Neural cell (in vitro differentiated cells): ENCODE data around the gene COL4A2. TPM values are rescaled to one million over a fixed set of nuclear protein-coding genes. Genes with fewer than 3 reads are reported as not detected.

Experiments used
- H2AFZ ChIP-seq: fragments of 200-600, 300-800 bp; sonication (generic), shearing (Covaris generic); 2 replicates; pipeline ENCODE4 v1.6.0; 2014; ENCODE audit warnings: low read depth, mild to moderate bottlenecking, antibody characterized with exemption, low read length, moderate library complexity
- H3F3A ChIP-seq: fragments of 200-600 bp; shearing (Covaris generic); 2 replicates; pipeline ENCODE4 v1.6.1; 2016; ENCODE audit warnings: mild to moderate bottlenecking, moderate library complexity, mixed read lengths, antibody characterized with exemption, low read length; ENCODE audit not compliant: insufficient read depth, poor library complexity, severe bottlenecking
- H3K27ac ChIP-seq: fragments of 200-600, 300-800 bp; sonication (generic), shearing (Covaris generic); 2 replicates; pipeline ENCODE4 v1.5.1; 2014; ENCODE audit warnings: mild to moderate bottlenecking, low read length, moderate library complexity
- H3K27me3 ChIP-seq: fragments of 300-800, 200-600 bp; sonication (generic), shearing (Covaris generic); 2 replicates; pipeline ENCODE4 v1.6.0; 2014; ENCODE audit warnings: mild to moderate bottlenecking, low read depth, low read length, moderate library complexity; ENCODE audit not compliant: insufficient read depth
- H3K36me3 ChIP-seq: fragments of 300-800, 200-600 bp; sonication (generic), shearing (Covaris generic); 2 replicates; pipeline ENCODE4 v1.5.1; 2014; ENCODE audit warnings: mild to moderate bottlenecking, antibody characterized with exemption, low read length, moderate library complexity; ENCODE audit not compliant: insufficient read depth
- H3K4me2 ChIP-seq: fragments of 300-800, 200-600 bp; sonication (generic), shearing (Covaris generic); 2 replicates; pipeline ENCODE4 v1.6.0; 2014; ENCODE audit warnings: mild to moderate bottlenecking, low read length
- H3K4me3 ChIP-seq: fragments of 300-800, 200-600 bp; sonication (generic), shearing (Covaris generic); 2 replicates; pipeline ENCODE4 v1.5.1; 2014; ENCODE audit warnings: mild to moderate bottlenecking, low read length, moderate library complexity
- H3K79me2 ChIP-seq: fragments of 200-600 bp; shearing (Covaris generic); replicated peaks from 2 replicates; pipeline ENCODE4 v1.6.0; 2014; ENCODE audit warnings: mild to moderate bottlenecking, low read length, moderate library complexity; ENCODE audit not compliant: insufficient read depth
- H3K9ac ChIP-seq: fragments of 300-800, 200-600 bp; sonication (generic), shearing (Covaris generic); 2 replicates; pipeline ENCODE4 v1.6.1; 2016; ENCODE audit warnings: mild to moderate bottlenecking, low read length, mixed read lengths
- H3K9me2 ChIP-seq: fragments of 200-600 bp; shearing (Covaris generic); 2 replicates; pipeline ENCODE4 v1.6.1; 2016; ENCODE audit warnings: mild to moderate bottlenecking, low read length, mixed read lengths; ENCODE audit not compliant: insufficient read depth
- H3K9me3 ChIP-seq: fragments of 200-600, 300-800 bp; sonication (generic), shearing (Covaris generic); 2 replicates; pipeline ENCODE4 v1.6.1; 2016; ENCODE audit warnings: mild to moderate bottlenecking, mixed run types, low read length, moderate library complexity, mixed read lengths
- H4K20me1 ChIP-seq: fragments of 200-600 bp; shearing (Covaris generic); 2 replicates; pipeline ENCODE4 v1.6.1; 2016; ENCODE audit warnings: mild to moderate bottlenecking, mixed run types; ENCODE audit not compliant: insufficient read depth
- EP300 ChIP-seq: fragments of 450-650 bp; conservative IDR thresholded peaks from 2 replicates; pipeline ENCODE4 v1.6.1; 2014; ENCODE audit warnings: antibody characterized with exemption, mild to moderate bottlenecking, moderate library complexity; ENCODE audit not compliant: poor library complexity, severe bottlenecking
- EZH2 ChIP-seq: fragments of 200-600, 300-800 bp; shearing (Covaris generic), sonication (generic); IDR thresholded peaks from 2 replicates; pipeline ENCODE4 v1.6.1; 2014; ENCODE audit warnings: antibody characterized with exemption, low read length, borderline replicate concordance, mild to moderate bottlenecking; ENCODE audit not compliant: insufficient read depth, poor library complexity, severe bottlenecking
- MXI1 ChIP-seq: fragments of 450-650 bp; conservative IDR thresholded peaks from 2 replicates; pipeline ENCODE4 v1.6.1; 2014; ENCODE audit warnings: antibody characterized with exemption, mild to moderate bottlenecking; ENCODE audit not compliant: poor library complexity, severe bottlenecking
- POLR2AphosphoS5 ChIP-seq: IDR thresholded peaks from 2 replicates; pipeline ENCODE4 v1.6.1; 2012
- RAD21 ChIP-seq: fragments of 450-650 bp; conservative IDR thresholded peaks from 2 replicates; pipeline ENCODE4 v1.6.1; 2014; ENCODE audit warnings: antibody characterized with exemption, mild to moderate bottlenecking, moderate library complexity
- SMC3 ChIP-seq: fragments of 450-650 bp; conservative IDR thresholded peaks from 2 replicates; pipeline ENCODE4 v1.6.1; 2014; ENCODE audit warnings: antibody characterized with exemption, mild to moderate bottlenecking, moderate library complexity; ENCODE audit not compliant: poor library complexity
- TAF1 ChIP-seq: IDR thresholded peaks from 2 replicates; pipeline ENCODE4 v1.6.1; 2012; ENCODE audit warnings: low read depth
- polyA plus RNA-seq: library from polyadenylated mRNA; depleted of rRNA; stranded (reverse); fragments of >200 nt; gene quantifications from 2 replicates; pipeline ENCODE4 v1.2.3, GENCODE V29; 2014
- TF ChIP-seq, protein P1 (sequence below): IDR thresholded peaks from 2 replicates; pipeline ENCODE4 v1.6.1; 2012; ENCODE audit warnings: borderline replicate concordance
- TF ChIP-seq, protein P2 (sequence below): fragments of 450-650 bp; IDR thresholded peaks from 2 replicates; pipeline ENCODE4 v1.5.1; 2014; ENCODE audit warnings: antibody characterized with exemption, mild to moderate bottlenecking, moderate library complexity; ENCODE audit not compliant: poor library complexity, severe bottlenecking

Gene COL4A2
- polyA plus RNA-seq, 1 donor from 2014 or later: 30.8 TPM

DNA sequence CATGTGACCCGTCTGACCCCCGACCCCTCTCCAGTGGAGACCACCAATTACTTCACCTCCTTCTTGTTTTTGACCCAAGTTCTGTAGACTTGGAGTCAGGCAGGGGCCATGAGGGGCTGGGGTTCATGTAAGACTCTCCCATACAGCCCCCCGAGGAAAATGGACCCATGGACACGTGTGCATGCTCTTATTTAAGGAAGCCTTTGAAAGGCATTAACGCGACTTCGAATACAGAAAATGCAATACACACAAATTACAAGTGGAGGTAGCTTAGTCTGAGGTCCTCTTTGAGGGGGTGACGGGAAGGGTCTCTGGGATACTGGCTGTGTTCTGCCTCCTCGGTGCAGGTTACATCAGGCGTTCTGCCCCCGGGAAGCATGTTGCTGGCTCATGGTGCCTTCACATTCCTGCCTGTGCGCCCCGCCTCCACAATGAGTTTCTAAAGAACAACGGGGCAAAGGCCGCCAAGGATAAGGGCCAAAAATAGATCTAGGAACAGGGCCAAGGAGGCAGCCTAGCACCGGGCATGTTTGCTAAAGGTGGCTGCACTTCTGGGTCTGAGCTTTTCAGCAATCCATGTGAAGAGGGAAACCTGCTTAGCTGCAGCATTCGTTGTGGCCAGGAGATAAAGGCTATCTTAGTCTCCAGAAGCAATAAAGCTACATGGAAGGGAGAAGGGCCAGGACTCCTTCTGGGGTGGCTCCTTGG is 199.9 kb downstream of the COL4A2 start:
- Histone ChIP-seq H3K36me3 (no peaks in the 10 kb centered on the region), H3K27me3 (no peaks in the 10 kb centered on the region), H2AFZ (no peak overlapping the region), H3K79me2 (no peaks in the 10 kb centered on the region), H4K20me1 (no peaks in the 10 kb centered on the region), H3F3A (no peaks in the 10 kb centered on the region), H3K9ac (no peak overlapping the region), H3K4me3 (no peak overlapping the region), H3K4me2 (no peak overlapping the region), H3K9me2 (no peaks in the 10 kb centered on the region), H3K27ac (no peak overlapping the region), H3K9me3 (no peaks in the 10 kb centered on the region)
- TF ChIP-seq EZH2 (no peak), RAD21 (no peak), POLR2AphosphoS5 (no peak), EP300 (no peak), TAF1 (no peak), SMC3 (no peak)
- TF ChIP-seq, protein P1, sequence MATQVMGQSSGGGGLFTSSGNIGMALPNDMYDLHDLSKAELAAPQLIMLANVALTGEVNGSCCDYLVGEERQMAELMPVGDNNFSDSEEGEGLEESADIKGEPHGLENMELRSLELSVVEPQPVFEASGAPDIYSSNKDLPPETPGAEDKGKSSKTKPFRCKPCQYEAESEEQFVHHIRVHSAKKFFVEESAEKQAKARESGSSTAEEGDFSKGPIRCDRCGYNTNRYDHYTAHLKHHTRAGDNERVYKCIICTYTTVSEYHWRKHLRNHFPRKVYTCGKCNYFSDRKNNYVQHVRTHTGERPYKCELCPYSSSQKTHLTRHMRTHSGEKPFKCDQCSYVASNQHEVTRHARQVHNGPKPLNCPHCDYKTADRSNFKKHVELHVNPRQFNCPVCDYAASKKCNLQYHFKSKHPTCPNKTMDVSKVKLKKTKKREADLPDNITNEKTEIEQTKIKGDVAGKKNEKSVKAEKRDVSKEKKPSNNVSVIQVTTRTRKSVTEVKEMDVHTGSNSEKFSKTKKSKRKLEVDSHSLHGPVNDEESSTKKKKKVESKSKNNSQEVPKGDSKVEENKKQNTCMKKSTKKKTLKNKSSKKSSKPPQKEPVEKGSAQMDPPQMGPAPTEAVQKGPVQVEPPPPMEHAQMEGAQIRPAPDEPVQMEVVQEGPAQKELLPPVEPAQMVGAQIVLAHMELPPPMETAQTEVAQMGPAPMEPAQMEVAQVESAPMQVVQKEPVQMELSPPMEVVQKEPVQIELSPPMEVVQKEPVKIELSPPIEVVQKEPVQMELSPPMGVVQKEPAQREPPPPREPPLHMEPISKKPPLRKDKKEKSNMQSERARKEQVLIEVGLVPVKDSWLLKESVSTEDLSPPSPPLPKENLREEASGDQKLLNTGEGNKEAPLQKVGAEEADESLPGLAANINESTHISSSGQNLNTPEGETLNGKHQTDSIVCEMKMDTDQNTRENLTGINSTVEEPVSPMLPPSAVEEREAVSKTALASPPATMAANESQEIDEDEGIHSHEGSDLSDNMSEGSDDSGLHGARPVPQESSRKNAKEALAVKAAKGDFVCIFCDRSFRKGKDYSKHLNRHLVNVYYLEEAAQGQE: no peak

DNA sequence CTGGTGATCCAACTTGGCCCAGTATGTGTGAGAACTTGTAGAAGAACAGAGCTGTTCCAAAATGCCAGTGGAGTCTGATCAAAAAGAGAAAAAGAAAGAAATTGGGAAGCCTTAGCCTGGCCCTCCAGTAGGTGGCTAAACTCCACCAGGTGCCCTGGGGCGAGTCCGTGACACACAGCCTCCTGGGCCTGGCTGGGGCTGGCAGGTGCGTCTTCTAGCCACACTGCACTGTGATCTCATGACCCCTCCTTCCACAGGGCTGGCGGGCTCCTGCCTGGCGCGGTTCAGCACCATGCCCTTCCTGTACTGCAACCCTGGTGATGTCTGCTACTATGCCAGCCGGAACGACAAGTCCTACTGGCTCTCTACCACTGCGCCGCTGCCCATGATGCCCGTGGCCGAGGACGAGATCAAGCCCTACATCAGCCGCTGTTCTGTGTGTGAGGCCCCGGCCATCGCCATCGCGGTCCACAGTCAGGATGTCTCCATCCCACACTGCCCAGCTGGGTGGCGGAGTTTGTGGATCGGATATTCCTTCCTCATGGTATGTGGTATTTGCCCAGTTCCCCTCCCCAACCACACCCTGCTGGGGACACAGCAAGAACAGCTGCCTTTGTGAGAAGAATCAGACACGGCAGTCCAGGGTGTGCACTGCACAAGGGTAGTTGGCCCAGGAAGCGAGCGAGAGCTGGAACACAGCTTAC is 200.7 kb downstream of the COL4A2 start:
- Histone ChIP-seq H3K9ac (no peak overlapping the region), H3K79me2 (no peaks in the 10 kb centered on the region), H3K9me3 (no peaks in the 10 kb centered on the region), H3K4me3 (no peak overlapping the region), H3K36me3 (no peaks in the 10 kb centered on the region), H3F3A (no peaks in the 10 kb centered on the region), H3K27me3 (no peaks in the 10 kb centered on the region), H3K4me2 (no peak overlapping the region), H3K27ac (no peak overlapping the region), H4K20me1 (no peaks in the 10 kb centered on the region), H2AFZ (no peak overlapping the region), H3K9me2 (no peaks in the 10 kb centered on the region)
- TF ChIP-seq EP300: no peak
- TF ChIP-seq, protein P2, sequence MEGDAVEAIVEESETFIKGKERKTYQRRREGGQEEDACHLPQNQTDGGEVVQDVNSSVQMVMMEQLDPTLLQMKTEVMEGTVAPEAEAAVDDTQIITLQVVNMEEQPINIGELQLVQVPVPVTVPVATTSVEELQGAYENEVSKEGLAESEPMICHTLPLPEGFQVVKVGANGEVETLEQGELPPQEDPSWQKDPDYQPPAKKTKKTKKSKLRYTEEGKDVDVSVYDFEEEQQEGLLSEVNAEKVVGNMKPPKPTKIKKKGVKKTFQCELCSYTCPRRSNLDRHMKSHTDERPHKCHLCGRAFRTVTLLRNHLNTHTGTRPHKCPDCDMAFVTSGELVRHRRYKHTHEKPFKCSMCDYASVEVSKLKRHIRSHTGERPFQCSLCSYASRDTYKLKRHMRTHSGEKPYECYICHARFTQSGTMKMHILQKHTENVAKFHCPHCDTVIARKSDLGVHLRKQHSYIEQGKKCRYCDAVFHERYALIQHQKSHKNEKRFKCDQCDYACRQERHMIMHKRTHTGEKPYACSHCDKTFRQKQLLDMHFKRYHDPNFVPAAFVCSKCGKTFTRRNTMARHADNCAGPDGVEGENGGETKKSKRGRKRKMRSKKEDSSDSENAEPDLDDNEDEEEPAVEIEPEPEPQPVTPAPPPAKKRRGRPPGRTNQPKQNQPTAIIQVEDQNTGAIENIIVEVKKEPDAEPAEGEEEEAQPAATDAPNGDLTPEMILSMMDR: no peak
- TF ChIP-seq EZH2: no peak
- no peak for TF ChIP-seq SMC3
- TF ChIP-seq TAF1: no peak
- TF ChIP-seq, protein P1: no peak
- no peak for TF ChIP-seq RAD21
- no peak for TF ChIP-seq POLR2AphosphoS5
- no peak for TF ChIP-seq MXI1
